ENCODE results near the gene USPL1.

USPL1 gene

GRCh38 chr13:30665638-30666037, 47.9 kb downstream of the USPL1 start:
- no peak for DNase-seq

GRCh38 chr13:30666113-30666512, 48.4 kb downstream of the USPL1 start:
- DNase-seq, result no peak

GRCh38 chr13:30667014-30667413, 49.3 kb downstream of the USPL1 start:
- no peak for DNase-seq

GRCh38 chr13:30668312-30668711, 50.6 kb downstream of the USPL1 start:
- DNase-seq, result no peak

- DNase-seq, result no peak
These were observed 53.6 kb downstream of the USPL1 start for GRCh38 chr13:30671271-30671815.

GRCh38 chr13:30673669-30674521, 56.2 kb downstream of the USPL1 start:
- peak; percentile 84 for DNase-seq

GRCh38 chr13:30675717-30676116, 58.0 kb downstream of the USPL1 start:
- DNase-seq, result no peak

- DNase-seq, result no peak
These were observed 59.0 kb downstream of the USPL1 start for GRCh38 chr13:30676672-30677071.

GRCh38 chr13:30679483-30680330, 62.0 kb downstream of the USPL1 start:
- DNase-seq, result no peak

- no peak for DNase-seq
These were observed 64.1 kb downstream of the USPL1 start for GRCh38 chr13:30681843-30682242.

- DNase-seq, result no peak
These were observed 67.7 kb downstream of the USPL1 start for GRCh38 chr13:30685320-30685859.

GRCh38 chr13:30685987-30686386, 68.3 kb downstream of the USPL1 start:
- DNase-seq, result no peak

- no peak for DNase-seq
These were observed 69.9 kb downstream of the USPL1 start for GRCh38 chr13:30687601-30688000.

- DNase-seq, result no peak
These were observed 72.0 kb downstream of the USPL1 start for GRCh38 chr13:30689752-30690151.

GRCh38 chr13:30690282-30691188, 72.8 kb downstream of the USPL1 start:
- DNase-seq, result peak; percentile 10

- no peak for DNase-seq
These were observed 74.4 kb downstream of the USPL1 start for GRCh38 chr13:30692113-30692512.

- no peak for DNase-seq
These were observed 78.8 kb downstream of the USPL1 start for GRCh38 chr13:30696278-30697176.

- no peak for DNase-seq
These were observed 79.6 kb downstream of the USPL1 start for GRCh38 chr13:30697177-30697953.

GRCh38 chr13:30697996-30698401, 80.3 kb downstream of the USPL1 start:
- DNase-seq, result no peak

- DNase-seq, result no peak
These were observed 80.8 kb downstream of the USPL1 start for GRCh38 chr13:30698488-30699005.

Data from activated effector memory CD4-positive, alpha-beta T cell treated with Interleukin-2 at 50 U/mL for 16 hours (primary cell).